Activated T-cell treated with anti-CD3 and anti-CD28 coated beads for 1 hour (primary cell): ENCODE data around the gene GDI2.
A peak's percentile ranks its signal among the peaks of the same experiment; 100 is the strongest.
"Not testable (repeated sequence)": the region's sequence is repeated elsewhere in the genome, so short reads cannot be mapped to it uniquely, and the experiment has no call there.

Experiments used
- DNase-seq: peaks from one replicate; pipeline ENCODE4 v3.0.0-alpha.2; 2020; ENCODE audit warnings: low read depth

GDI2 gene

DNA sequence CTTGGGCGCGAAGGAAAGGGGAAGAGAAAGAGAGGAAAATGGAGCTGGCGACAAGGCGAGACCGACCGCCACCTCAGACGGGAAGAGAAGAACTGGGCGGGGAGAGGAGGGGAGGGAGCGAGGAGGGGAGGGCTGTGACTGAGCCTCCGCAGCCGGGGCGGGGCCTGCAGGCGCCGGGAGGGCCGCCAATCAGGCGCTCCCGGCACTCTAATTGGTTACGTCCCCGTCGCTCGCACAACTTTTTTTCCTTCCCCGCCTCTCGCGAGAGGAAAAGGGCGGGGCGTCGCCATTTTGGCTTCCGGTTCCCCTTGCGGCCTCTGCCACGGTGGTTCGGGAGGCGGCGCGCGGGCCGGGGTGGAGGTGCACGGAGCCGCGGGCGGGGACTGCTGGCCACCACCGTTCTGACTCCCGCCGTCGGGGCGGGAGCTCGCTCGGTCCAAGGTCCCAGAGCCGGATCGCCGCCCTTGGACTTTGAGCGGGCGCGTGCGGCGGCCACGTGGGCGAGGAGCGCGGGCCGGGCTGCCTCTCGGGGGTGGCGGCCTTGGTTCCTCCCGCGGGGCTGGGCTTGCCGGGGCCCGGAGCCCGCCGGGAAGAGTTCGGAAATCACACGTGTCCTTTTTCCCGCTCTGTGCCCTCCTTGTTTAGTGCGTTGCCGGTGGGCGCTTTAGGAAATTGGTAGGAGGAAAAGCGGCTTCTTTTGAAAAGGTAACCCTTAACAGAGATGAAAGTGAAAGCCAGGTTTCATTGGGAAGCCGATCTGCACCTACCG, at the start of gene GDI2:
TSS of gene GDI2 (minus strand) at position 94 of the 769 bp plus-strand sequence. CDS start 176 bp downstream, outside the sequence.
- DNase-seq = peak; percentile 95

DNA sequence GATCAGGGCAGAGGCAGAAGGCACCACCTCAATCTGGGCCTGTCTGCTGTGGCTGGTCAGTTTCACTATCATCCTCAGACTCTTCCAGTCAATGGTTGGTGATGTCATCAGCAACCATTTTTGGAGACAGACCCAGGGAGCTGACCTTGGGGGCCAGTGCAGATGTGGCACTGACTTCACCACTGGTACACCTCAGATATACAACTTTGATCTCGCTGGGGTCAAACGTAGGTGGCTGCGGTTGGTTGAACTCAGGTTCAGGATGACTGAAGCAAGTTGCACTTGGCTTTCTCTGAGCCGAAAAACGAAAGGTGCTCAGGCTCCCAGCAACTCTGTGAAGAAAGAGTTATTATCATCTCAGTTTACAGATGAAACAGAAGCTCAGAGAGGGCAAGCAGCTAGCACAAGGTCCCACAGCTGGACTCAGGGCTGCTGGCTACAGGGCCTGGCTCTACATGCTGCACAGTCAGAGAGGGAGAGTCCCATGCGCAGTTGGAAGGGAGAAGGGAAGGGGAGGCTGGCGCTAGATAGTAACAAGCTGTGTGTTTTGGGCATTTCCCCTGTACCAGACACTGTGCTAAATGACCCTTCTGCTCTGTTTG, 49.2 kb upstream of the GDI2 start:
- DNase-seq = no peak

DNA sequence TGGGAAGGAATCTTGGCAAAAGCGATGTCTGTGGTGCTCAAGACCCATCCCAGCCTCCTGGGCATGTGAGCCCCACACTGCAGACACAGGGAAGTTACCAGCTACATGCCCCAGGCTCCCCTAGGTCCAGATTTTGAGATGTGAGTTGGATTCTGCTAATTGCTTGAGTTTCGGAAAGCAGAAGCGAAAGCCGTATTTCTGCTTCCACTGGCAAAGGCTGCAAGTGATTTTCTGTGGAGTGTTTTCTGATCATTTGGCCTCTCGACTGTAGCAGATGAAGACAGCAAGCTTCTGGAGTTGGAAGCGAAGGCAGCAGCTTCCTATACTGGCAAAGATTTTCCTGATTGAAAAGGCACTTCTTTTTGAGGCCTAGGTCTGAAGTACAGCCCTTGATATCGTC, 46.8 kb upstream of the GDI2 start:
- DNase-seq = no peak

DNA sequence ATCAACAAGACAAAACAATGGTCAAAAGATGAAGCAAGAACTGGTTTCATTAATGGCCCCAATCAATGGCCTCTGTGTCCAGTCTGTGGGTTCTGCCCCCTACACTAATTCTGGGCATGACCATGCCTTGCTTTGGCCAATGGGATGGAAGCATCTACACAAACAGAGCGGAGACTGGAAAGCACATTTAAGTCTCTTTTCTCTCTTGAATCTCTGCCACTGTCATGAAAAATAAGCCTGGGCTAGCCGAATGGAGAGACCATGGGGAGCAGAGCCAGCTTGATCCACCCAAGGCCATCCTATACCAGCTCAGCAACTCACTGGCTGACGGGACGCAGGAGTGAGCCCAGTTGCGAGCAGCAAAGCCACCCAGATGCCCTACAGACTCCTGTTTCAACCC, 45.6 kb upstream of the GDI2 start:
- DNase-seq = no peak

DNA sequence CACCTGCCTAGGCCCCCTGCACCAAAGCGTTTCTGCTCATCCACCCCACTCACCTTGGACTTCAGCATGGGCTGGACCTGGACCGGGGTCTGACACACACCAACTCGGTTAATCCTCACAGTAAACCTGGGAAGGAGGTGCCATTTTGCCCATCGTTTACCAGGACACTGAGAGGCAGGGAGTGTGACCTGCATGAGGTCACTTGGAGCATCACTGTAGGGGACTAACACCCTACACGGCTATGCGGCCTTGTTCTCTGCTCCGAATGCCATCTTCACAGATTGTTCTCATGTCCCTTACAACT, 43.4 kb upstream of the GDI2 start:
- DNase-seq = no peak

DNA sequence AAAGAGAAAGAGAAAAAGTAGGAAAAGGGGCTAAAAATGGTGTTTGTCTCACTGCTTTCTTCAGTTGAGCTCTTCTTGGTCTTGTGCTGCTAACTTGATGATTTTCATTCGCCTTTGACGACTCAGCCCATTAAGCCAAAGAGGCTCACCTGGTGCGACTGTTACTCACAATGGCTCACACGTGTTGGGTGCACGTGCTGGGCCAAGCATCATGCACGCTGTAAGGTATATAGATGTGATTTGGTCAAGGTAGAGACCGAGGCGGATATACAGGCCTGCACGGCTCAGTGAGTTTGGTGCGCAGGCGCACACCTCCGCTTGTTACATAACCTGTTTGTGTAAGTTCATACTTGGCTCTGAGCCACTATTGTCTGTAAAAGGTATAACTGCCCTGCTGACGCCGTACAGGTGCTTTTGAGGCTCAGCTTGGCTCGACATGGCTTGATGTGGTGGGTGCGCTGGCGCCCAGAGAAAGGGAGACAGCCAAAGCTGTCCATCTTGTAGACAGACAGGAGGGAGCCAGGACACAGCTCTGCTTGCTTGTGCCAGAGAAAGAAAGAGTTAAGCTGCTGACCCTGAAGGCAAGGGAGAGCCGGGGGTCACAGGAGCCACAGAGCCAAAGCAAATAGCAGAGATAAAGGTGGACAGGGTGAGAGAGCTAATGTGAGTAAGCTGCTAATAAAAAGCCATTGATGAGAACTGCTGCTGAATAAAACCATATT, 42.9 kb upstream of the GDI2 start:
- no peak for DNase-seq

DNA sequence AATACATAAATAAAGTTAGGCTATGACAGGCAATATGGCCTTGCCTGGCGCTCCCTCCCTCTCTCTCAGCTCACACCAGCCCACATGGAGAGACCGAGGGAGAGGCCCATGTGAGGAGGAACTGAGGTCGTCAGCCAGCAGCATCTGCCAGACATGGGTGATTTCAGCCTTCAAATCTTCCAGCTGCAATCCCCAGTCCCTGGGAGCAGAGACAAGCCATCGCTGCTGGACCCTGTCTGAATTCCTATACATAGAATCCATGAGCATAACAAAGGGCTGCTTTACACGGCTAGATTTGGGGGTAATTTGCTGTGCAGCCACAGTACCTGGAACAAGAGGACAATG, 40.9 kb upstream of the GDI2 start:
- DNase-seq = no peak

DNA sequence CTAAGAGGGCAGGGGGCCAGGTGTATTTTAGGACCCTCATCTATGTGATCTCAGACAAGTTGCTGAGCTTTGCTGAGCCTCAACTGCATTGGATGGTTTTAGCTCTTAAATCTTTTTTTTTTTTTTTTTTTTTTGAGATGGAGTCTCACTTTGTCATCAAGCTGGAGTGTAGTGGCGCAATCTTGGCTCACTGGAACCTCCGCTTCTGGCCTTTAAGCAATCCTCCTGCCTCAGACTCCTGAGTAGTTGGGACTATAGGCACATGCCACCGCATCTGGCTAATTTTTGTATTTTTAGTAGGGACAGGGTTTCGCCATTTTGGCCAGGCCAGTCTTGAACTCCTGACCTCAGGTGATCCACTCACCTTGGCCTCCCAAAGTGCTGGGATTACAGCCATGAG, 33.4 kb upstream of the GDI2 start:
- not testable (repeated sequence) for DNase-seq

DNA sequence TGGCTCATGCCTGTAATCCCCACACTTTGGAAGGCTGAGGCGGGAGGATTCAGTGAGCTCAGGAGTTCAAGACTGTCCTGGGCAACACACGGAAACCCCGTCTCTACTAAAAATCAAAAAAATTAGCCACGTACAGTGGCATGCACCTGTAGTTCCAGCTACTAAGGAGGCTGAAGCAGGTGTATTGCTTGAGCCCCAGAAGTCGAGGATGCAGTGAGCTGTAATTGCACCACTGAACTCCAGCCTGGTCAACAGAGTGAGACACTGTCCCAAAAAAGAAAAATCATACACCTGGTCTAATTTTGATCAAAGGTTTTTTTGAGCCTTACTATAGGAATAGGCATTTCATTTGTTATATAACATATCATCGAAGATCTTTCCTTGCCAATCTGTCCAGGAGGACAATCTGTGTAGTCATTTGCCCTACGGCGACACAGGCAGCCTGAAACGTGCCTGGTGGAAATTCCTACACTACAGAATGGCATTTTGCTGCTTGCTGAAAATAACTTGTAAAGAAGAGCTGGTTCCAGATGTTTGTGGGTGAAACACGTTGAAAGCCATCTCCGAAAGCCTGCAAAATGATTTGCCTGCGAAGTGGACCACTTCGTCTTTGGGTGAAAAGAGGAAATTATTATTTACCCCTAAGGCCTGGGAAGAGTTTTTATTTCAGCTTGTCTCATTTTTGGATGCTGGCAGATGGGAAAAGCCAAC, 31.3 kb upstream of the GDI2 start:
- no peak for DNase-seq

DNA sequence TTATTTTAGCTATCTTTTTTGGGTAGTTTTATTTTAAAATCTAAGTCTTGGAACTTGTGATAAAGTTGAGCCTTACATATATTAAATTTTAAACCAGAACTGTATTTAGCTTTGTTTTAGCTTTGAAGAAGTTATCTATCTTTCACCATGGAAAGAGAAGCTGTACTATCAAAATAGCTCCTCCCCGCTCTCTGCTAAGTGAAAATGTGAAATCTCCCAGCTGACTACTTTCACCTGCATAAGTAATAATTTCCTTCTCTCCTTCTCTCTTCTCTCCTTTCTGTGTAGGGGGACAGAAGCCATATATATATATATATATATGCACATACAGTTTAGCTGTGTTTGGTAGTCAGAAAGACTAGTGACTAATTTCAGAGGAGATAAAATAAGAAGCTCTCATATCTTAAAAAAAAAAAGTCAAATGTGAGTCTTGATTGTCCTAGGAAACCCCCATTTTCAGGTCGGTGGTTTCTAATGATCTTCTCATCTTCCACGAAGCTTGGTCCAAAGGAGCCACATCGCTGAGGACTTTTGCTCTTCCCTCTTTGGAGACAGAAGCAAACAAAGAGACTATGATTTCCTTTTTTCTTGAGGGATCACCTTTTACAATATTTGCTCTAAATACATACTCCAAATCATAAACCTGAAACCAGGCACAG, 30.6 kb upstream of the GDI2 start:
- no peak for DNase-seq

DNA sequence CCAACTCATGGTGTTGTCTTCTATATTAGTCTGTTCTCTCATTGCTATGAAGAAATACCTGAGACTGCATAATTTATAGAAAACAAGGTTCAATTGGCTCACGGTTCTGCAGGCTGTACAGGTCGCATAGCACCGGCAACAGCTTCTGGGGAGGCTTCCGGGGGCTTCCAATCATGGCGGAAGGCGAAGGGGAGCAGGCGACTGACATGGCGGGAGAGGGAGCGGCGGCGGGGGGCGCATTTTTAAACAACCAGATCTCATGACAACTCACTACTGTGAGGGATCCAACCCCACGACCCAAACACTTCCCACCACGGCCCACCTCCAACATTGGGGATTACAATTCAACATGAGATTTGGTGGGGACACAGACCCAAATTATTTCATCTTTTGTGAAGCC, 28.7 kb upstream of the GDI2 start:
- no peak for DNase-seq

DNA sequence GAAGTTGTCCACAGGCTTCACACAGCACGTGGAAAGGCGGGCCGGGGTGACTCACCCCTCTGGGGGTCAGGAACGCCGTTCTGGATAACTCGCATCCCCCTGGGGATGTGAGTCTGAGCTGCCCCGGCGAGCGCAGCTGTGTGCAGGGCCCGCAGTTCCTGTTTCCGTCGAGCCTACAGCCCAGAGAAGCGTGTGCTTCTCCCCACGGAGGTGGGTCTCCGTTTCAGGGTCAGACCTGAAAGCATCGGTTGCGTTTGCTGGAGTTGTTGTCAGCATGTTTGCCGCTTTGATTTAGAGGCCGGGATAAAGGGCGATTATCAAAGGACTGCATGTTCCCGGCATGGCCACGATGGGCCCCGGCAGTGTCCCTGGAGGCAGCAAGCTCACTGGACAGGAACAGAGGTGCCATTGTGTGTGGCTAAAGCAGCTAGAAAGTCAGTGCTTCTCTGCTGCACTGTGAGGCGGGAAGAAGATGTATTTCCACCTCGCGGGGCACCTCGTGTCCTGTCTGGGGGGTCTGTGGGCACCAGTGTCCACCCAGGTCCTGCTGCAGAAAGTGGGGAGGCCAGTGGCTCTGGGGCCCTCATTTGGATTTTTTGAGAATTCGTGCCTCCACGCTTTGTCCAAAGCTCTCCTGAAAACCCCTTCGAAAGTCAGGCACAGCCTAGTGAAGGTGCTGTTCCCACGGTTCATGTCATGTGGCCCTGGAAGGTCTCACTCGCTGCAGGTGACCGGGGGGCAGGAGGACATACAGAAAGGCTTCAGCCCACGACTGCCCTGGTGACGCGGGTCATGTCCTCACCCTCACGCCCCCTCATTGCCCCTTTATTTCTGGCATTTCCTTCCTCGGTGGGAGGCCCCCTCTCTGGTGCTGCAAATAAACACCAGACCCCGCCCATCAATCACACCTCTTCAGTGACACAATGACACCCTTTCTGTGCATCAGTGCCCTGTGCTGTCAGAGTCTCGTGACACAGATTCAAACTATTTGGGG, 27.4 kb upstream of the GDI2 start:
- no peak for DNase-seq

DNA sequence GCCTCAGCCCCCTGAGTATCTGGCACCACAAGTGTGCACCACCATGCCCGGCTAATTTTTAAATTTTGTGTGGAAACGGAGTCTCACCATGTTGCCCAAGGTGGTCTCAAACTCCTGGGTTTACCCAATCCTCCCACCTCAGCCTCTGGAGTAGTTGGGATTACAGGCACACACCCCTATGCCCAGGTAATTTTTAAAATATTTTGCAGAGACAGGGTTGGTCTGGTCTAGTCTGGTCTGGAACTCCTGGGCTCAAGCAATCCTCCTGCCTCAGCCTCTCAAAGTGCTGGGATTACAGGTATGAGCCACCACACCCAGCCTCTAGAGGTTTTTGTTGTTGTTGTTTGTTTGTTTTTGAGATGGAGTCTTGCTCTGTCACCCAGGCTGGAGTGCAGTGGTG, 22.9 kb upstream of the GDI2 start:
- not testable (repeated sequence) for DNase-seq

DNA sequence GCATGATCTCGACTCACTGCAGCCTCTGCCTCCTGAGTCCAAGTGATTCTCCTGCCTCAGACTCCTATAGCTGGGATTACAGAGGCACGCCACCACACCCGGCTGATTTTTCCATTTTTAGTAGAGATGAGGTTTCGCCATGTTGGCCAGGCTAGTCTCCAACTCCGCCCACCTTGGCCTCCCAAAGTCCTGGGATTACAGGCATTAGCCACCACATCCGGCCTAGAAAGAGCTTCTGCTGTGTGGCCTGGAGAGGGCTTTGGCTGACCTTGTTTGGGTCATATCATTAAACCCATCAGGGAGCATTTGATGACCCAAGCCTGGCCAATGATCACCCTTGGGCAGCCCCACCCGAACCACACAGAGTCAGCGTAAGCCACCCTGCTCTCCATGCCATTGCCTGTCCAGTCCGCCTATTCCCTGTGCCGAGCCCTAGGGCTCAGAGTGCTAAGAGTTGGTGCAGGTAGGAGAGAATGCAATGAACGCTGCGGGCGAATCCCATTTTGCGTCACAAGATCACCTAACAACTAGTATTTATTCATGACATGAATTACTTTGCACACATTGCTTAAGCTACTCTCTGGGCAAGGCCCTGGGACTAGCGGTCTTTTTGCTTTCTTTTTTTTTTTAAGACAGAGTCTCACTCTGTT, 22.3 kb upstream of the GDI2 start:
- no peak for DNase-seq

DNA sequence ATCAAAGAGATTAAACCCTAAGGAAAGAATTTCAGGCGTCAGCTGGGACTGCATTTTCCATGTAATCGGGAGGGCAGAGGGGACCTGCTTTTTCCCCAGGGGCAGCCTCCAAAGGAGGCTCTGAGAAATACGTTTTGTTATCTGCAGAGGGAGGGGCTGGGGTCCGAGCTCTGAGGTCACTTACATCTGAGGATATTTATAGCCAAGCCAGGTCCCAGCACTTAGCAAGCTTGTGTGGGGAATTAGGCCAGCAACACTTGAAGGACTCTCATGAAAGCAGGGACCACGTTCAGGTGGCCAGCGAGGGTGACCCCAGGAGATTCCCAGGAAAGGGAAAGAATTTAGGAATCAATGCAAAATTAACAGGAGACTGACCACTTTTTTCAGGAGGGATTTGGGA, 20.6 kb upstream of the GDI2 start:
- DNase-seq = no peak

DNA sequence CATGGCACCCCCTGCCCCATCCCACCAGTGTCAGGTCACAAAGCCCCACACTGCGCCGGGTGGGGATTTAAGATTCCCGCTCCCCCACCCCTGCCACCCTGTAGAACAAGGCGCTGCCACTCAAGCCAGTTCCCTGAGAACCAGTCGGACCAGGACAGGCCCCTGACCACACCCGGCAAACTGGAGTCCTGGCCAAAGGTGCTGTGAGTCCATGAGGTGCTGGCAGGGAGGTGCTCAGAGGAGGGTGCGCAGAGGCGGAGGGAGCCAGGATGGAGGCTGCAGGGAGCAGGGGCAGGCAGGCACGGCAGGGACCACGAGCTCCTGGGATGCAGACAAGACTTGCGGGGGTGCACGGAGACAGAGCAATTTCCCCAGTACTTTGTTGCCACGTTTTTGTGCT, 19.7 kb upstream of the GDI2 start:
- no peak for DNase-seq

DNA sequence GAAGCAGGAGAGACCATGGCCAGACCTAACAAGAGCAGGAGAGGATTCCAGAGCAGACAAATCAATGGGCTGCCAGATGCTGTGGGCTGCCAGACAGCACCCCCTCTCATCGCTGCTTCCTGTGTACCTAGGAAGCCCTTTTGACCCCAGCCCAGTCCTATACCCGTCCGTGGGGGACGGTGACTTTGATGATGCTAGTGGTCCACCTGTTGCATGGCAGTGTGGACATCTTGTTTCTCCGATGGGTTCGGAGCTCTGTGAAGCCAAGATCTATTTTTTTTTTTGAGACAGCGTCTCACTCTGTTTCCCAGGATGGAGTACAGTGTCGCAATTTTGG, 18.2 kb upstream of the GDI2 start:
- DNase-seq = no peak

DNA sequence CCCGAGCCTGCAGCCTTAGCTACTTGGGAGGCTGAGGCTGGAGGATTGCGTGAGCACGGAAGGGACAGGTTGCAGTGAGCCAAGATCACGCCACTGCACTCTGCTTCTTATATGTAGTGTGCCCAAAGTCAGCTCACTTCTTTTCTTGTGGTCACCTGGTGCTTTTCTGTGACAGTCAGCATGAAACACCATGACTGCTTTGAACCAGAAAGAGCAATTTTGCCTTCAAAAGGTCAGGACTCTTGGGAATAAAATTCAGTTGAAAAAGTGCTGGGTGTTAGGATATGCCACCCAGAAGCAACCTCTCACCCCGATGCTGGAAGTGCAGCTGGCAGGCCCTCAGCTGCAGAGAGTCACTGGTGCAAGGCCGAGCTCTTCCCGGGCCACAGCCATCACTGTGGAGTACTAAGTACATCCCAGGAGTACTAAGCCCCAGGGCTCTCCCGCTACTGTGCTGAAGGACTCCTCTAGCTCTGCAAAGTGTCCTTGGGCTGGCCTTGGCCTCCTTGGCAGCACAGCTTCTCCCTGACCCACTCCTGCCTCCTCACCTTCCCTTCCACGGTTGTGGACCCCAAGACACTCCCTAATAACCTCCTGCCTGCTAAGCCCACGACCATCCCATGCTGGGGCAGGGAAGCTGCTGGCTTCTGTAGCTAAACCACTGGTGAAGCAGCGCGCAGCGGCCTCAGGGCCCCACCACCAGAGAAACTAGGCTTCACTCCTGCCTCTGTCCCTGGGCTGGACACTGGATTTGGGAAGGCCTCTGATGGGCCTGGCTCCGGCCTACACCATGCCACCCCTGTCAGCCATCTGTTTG, 17.6 kb upstream of the GDI2 start:
- no peak for DNase-seq

DNA sequence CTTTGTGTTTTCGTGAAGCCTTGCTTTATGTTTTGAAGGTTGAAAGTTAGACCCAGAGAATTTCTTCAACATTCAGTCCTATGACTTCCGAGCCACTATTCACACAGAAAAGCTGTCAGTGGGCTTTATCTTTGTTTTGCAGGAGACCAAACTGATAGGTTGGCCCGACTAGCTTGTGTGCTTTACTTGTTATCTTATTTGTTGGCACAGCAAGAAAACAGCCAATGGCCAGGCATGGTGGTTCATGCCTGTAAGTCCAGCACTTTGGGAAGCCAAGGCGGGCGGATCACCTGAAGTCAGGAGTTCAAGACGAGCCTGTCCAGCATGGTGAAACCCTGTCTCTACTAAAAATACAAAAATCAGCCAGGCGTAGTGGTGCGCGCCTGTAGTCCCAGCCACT, 16.0 kb upstream of the GDI2 start:
- DNase-seq = no peak

DNA sequence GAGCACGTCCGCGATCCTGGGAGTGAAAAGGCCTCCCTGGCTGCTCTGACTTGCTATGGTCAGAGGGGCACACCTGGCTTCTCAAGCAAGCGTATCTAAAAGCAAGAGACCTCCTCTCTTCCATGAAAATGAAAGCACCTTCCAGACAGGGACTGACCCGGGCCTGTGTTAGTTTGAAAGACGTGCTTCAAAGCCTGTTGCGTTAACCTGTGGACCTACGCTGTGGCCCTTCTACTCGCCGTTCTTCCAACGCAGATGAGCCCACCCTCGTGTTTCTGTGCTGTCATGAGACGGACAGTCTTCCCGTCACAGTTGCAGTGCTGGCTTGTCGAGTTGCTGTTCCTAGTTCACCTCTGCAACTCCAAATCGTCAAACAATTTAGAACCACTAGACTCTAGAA, 15.5 kb upstream of the GDI2 start:
- DNase-seq = no peak
